ENCODE measurements around the gene DACT1.

DACT1 gene

GRCh38 chr14:58666737-58667136 is 29.0 kb downstream of the DACT1 start:
- DNase-seq (ENCODE audit: low read depth) = no peak
- TF ChIP-seq CTCF (IDR thresholded peaks at IDR 0.05; ENCODE audit: insufficient read depth, low read depth, low read length, missing control alignments) = no peak
- H3K4me3 ChIP-seq (ENCODE audit: low read length) = no peak overlapping the region

- TF ChIP-seq CTCF (IDR thresholded peaks at IDR 0.05; ENCODE audit: insufficient read depth, low read depth, low read length, missing control alignments) = no peak
- no peak overlapping the region for H3K4me3 ChIP-seq (ENCODE audit: low read length)
- DNase-seq (ENCODE audit: low read depth) = peak; percentile 10
Observed at GRCh38 chr14:58667900-58668299, 30.1 kb downstream of the DACT1 start.

- TF ChIP-seq CTCF (IDR thresholded peaks at IDR 0.05; ENCODE audit: insufficient read depth, low read depth, low read length, missing control alignments) = no peak
- no peak overlapping the region for H3K4me3 ChIP-seq (ENCODE audit: low read length)
- DNase-seq (ENCODE audit: low read depth) = no peak
Observed at GRCh38 chr14:58668848-58669480, 31.2 kb downstream of the DACT1 start.

- TF ChIP-seq CTCF (IDR thresholded peaks at IDR 0.05; ENCODE audit: insufficient read depth, low read depth, low read length, missing control alignments) = no peak
- no peak for DNase-seq (ENCODE audit: low read depth)
- no peak overlapping the region for H3K4me3 ChIP-seq (ENCODE audit: low read length)
Observed at GRCh38 chr14:58669556-58670200, 31.9 kb downstream of the DACT1 start.

- no peak overlapping the region for H3K4me3 ChIP-seq (ENCODE audit: low read length)
- TF ChIP-seq CTCF (IDR thresholded peaks at IDR 0.05; ENCODE audit: insufficient read depth, low read depth, low read length, missing control alignments) = no peak
- DNase-seq (ENCODE audit: low read depth) = no peak
Observed at GRCh38 chr14:58671024-58671423, 33.3 kb downstream of the DACT1 start.

- H3K4me3 ChIP-seq (ENCODE audit: low read length) = no peak overlapping the region
- no peak for DNase-seq (ENCODE audit: low read depth)
- no peak for TF ChIP-seq CTCF (IDR thresholded peaks at IDR 0.05; ENCODE audit: insufficient read depth, low read depth, low read length, missing control alignments)
Observed at GRCh38 chr14:58671436-58671835, 33.7 kb downstream of the DACT1 start.

- DNase-seq (ENCODE audit: low read depth) = no peak
- TF ChIP-seq CTCF (IDR thresholded peaks at IDR 0.05; ENCODE audit: insufficient read depth, low read depth, low read length, missing control alignments) = no peak
- H3K4me3 ChIP-seq (ENCODE audit: low read length) = no peak overlapping the region
Observed at GRCh38 chr14:58673722-58674121, 36.0 kb downstream of the DACT1 start.
